Cerebellar nuclear complex (tissue), 1 donor: Measurements from ENCODE around the gene L3MBTL1.

Experiments used
- DNase-seq, 2 experiments: peaks; one replicate each; lab custom pipeline; 2025; lab: John Stamatoyannopoulos, UW

The L3MBTL1 gene

DNA sequence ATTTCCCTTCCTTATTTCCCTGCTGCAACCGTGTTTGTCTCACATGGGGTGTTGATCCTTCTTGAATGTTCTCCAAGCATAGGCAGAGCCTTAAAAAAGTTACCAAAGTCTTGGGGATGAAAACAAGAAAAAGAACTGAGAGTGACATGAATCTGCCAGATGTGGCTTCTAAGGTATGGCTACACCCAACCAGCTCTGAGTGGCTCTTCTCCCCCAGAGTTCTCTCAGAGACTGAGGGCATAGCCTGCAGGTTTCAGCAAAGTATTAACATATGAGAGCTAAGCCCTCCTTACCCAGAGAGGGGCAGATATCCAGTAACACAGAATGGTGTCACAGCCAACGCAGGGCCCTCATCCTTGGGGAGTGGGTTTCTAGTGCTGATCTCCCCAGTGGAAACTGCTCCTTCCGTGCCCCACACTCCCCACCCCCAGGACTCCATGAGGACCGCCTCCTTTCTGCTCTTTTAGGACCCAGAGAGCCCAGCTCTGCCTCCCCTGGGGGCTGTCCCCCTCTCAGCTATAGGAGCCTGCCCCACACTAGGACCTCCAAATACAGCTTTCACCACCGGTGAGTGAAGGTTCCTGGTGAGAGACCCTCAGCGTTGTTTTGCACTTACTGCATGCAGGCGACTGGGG lies 28.0 kb downstream of the L3MBTL1 start:
- DNase-seq: no peak

DNA sequence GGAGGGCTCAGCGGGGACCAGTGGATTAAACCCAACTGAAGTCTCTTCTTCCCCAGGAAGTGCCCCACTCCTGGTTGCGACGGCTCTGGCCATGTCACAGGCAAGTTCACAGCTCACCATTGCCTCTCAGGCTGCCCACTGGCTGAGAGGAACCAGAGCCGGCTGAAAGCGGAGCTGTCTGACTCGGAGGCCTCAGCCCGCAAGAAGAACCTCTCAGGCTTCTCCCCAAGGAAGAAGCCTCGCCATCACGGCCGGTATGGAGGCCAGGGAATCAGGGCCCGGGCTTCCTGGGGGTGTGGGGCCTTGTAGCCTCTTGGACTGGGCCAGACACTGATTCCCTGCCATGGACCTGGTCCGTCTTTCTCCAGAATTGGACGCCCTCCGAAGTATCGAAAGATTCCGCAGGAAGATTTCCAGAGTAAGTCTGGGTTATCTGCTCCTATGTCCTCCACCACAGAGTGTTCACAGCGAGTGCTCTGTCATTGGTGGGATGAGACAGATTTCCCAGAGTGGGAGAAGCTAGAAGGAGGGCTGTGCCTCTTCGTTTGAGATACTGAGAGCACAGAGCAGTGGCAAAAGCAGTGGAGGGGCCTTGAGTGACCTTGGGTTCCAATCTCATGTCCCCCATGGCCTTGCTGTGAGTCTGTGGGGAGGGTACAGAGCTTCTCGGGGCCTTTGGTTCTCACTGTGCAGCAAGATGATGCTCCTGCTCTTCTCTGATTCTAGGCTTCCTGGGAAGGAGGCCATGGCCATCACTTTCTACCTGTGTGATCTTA lies 28.7 kb downstream of the L3MBTL1 start:
- no peak for DNase-seq

DNA sequence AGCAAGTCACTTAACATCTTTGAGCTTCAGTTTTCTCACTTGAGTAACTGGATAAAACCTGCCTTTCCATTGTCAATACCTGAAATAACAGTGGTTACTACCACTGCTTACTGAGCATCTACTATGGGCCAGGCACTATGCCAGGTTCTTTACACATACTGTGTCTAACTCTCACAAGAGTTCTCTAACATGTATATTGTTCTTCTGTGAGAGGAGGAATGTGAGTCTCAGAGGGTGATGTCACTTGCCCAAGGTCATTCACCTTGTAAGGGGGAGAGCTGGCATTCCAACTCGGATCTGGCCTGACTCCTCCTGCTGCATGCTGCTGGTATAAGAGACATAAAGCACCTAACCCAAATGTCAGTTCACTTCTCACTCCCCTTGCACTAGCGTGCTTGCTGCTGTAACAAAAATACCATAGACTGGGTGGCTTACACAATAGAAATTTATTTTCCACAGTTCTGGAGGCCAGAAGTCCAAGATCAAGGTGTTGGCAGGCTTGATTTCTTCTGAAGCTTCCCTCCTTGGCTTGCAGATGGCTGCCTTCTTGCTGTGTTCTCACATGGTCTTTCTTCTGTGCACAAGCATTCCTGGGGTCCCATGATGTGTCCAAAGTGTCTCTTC lies 29.4 kb downstream of the L3MBTL1 start:
- no peak for DNase-seq

DNA sequence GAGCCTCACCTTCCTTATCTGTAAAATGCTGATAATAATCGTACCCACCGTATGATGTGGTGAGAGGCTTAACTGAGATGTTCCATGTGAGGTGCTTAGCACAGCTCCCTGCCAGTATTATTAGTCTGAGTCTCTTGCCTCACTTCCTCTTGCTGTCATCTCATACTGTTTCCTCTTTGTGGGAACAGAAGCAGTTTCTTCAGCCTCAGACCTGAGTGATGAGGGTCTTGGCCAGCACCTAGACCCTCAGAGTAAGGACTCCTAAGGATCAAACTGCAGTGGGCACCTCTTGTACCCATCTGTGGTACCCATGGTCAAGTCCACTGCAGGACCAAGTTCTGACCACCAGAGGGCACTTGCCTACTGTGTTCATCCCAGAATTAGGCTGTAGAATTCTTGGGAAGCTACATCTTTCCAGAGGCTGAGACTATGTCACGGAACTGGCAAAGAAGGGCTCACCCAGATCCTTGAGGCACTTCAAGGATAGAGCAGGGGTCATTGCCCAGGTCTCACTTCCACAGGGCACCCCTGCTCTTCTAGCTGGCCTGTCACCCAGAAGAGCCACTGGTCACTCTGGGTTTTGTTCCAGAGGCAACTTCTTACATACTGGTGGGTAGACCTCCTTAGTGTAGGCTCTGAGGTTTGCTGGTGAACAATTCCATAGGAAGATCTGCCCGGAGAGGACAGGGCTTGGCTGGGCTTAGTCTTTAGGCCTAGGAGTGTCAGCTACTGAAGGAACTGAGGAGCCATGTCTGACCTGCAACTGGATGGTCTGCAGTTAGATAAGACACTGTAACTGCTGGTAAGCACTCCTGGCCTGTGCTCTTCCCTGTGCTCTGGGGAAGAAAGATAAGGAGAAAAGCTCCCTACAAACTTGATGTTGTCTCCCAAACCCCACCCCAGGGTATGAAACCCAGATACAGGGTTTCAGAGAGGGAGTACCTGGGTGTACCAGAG lies 30.7 kb downstream of the L3MBTL1 start:
- peak; percentile 7 to 19 for DNase-seq

DNA sequence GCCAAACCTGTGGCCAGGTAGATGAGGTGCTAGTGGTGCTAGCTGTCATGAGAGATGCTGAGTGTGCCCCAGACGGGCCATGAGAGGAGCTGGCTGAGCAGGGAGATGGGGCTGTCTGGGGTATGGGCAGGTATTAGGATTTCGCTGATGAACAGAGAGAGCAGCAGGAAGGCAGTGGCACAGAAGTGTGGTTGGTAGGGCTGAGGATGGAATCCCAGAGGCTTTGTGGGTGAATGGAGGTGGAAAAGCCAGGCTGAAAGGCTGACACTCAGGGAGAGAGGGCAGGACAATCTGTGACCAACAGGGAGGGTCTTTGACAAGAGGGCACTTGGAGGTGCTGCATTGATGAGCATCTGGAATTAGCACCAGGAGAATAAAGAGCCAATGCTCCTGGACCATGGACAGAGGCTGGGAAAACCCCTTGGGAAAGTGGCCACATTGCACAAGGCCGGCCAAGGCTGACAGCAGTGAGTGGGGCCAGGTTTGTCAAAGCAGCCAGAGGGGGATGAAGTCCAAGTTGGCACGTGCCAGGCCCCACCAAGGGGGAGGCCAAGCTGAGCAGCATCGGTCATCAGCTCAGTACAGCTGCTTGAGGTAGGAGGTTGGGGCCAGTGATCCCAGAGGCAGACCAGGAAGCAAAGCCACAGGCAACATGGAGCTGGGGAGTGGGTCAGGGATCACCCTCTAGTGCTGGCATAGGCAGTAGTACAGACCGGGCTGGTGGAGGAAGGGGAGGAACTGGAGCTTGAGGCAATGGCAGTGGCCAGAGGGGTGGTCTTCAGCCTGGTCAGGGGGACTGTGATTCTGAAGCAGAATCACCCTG lies 31.6 kb downstream of the L3MBTL1 start:
- no peak for DNase-seq

DNA sequence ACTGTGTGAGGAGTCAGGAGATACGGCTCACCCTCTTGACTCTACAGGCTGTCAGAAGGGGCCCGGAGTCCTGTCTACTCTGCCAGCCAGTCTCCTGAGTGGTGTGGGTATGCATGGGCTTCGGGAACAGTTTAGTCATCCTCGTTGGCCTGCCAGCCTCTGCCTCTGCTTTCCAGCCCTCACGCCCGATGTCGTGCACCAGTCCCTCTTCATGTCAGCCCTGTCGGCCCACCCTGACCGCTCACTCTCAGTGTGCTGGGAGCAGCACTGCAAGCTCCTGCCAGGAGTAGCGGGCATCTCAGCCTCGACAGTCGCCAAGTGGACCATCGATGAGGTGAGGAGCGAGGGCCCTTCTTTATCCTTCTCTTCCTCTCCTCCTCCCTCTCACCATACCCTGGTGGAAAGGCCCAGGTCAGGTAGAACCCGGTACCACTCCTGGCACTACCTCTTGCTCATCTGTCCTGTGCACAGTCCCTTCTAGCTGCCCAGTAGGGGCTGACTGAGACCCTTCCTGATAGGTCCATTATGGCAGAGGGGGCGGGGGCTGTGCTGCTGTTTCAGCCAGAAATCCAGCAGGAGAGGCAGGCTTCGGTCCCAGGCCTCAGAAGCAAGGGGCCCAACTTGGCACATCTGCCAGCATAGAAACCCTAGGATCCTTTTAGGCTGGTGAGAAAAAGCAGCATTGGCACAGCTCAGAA lies 32.6 kb downstream of the L3MBTL1 start:
- DNase-seq: no peak

DNA sequence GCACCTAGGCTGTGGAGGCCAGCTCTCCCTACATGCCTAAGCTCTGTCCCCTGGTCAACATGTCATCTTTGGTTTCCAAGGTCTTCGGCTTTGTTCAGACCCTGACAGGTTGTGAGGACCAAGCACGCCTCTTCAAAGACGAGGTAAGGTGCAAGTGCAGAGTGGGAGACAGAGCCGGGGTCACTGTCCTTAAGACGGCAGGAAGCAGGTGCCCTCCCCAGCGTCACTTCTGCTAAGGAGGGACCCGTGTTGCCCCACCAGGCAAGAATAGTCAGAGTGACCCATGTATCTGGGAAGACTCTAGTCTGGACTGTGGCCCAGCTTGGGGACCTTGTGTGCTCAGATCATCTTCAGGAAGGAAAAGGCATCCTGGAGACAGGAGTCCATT lies 33.2 kb downstream of the L3MBTL1 start:
- DNase-seq: no peak

DNA sequence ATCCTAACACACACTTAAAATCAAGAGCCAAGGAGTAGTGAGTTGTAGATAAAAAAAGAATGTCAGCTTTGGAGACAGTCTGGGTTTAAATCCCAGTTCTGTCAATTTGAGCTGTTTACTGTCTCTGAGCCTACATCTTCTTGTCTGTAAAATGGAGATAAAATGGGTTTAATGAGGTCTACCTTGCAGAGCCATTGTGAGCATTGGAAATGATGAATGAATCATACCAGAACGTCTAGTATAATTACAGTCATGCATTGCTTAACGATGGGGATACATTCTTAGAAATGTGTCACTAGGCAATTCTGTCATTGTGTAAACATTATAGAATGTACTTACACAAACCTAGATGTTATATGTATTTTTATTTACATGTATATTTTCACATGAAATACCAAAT lies 33.7 kb downstream of the L3MBTL1 start:
- DNase-seq: no peak

DNA sequence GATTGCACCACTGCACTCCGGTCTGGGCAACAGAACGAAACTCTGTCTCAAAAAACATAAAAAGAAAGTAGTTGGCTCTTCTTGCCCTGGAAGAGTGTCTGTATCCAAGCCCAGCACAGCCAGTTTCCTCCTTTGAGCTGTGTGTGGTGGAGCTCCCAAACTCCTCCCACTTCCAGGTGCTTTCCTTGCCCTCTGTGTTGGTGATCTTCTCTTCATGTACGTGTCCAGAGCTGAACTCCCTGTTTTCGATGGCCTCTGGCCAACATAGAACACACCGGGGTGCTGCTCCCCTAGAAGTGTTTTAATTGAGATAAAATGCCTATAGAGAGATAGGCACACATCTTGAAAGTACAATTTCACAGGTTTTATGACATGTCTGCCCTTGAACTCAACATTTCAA lies 34.7 kb downstream of the L3MBTL1 start:
- no peak for DNase-seq

DNA sequence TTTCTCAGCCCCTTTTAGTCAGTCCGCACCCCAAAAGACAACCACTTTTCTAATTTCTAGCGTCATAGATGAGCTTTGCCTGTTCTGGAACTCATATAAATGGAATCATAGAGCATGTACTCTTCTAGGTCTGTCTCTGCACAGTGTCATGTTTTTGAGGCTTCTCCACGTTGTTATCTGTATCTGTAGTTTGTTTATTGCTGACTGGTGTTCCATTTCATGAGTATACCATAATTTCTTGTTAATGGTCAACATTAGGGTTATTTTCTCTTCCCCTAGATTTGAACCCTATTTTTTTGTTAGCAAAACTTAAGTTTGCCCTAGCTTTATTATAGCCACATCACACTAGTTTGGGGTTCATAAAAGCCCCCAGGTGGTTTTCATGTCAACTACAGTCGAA lies 35.2 kb downstream of the L3MBTL1 start:
- no peak for DNase-seq

DNA sequence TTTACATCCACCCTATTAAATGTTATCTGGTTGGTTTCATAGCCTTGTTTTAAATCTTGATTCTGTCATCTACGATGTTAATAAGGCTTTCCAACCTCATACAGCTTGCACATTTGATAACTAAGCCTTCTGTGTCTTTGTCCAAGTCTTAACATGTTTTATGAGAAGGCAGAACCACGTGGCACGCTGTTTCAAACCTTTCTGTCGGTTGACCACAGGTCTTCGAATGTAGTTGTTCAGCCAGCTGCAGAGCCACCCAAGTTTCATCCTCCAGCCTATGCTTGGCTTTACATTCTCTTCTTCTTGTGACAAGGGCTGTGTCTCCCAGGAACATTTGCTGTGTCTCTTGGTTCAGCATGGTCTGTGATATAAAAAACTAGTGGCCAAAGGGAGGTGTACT lies 35.6 kb downstream of the L3MBTL1 start:
- DNase-seq: no peak

DNA sequence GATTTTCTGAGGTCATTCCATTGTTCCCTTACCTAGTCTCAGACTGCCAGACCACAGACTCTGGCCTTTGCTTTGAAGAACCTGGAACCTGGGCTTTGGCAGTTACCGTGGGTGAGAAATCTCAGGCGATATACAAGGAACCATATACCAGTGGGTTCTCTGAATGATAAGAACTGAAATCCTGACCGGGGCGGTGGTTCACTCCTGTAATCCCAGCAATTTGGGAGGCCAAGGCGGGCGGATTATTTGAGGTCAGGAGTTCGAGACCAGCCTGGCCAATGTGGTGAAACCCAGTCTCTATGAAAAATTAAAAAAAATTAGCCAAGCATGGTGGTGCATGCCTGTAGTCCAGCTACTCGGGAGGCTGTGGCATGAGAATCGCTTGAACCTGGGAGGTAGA lies 37.0 kb downstream of the L3MBTL1 start:
- DNase-seq: no peak

DNA sequence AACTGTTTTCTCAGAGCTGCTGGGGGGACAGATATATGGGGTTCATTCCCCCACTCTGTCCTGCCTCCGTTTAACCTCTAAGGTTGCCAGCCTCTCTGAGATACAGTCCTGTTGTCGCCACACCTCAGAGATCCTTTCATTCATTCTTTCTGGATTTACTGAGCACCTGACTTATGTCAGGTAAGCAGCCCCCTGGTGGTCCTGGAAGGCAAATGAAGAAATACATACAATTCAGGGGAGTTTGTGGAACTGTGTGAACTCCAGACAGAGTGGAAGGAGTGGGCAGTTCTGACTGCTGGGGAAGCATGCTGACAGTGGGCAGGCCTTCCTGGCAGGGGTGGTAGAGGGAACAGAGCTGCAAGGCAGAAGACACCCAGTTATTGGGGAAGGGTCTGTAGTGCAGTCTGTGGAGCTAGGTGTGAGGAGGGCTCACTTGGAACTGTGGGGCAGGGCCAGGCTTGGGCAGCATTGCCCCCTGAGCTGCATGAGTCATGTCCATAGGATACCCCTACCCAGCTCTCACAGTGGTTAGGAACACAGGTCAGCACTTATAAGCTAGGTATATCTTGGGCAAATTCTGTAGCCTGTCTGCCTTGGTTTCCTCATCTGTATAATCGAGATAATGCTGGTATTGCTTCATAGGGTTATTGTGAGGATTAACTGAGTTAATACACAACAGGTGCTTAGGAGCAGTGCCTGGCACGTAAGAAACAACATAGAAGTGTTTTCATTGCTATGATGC lies 38.5 kb downstream of the L3MBTL1 start:
- DNase-seq: no peak

DNA sequence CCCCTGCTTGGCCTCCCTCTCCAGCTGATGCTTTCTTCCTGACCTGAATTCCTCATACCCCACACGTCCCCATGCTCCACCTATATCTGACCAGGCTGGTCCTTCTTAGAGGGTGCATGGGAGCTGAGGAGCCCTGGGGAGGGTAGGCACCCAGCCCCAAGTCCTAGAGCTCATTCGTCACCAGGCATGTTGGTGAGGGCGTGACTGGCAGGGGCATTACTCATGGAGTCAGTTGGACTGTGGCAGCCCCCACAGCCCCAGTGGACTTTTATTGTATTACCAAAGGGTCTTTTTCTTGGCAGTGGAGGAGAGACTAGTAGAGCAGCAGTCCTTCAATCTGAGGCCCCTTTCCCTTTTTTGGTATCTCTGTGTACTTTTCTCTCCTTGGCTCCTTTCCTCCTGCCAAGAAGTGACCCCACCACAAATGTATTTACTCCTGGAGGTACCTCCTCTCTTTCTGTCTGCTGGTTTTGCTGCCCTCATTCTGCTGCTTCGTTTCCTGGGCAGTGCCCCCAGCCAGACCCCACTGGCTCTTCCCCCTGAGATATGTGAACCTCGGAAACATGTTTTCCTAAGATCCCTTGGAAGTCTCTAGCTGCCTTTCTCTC lies 40.9 kb downstream of the L3MBTL1 start:
- DNase-seq: no peak

DNA sequence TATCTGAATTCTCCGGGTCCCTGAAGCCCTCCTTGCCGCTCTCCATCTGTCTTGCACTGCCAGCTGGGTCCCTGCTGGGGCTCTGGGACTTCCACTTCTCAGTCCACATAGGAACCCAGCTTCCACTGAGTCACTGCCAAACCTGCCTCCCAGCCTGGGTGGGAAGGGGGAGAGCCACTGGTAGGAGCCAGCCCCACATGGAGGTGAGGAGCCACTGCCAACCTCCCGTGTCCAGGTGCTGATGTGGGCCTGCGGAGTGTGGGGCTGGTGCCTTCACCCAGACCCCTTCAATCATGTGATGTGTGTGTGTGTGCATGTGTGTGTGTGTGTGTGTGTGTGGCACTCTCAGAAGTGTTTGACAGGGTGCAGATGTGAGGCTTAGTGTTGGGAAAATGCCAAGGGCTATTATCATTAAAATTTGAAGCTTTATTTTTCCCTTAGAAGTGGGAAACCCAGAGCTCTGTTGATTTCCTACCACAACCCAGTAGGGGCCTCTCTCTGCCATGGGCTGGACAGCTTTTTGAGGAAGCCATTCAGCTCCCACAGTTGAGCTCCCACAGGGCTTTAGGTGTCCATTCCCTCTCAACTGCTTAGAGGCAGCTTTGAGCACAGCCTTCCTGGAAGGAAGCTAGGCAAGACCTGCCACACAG lies 42.0 kb downstream of the L3MBTL1 start:
- no peak for DNase-seq

DNA sequence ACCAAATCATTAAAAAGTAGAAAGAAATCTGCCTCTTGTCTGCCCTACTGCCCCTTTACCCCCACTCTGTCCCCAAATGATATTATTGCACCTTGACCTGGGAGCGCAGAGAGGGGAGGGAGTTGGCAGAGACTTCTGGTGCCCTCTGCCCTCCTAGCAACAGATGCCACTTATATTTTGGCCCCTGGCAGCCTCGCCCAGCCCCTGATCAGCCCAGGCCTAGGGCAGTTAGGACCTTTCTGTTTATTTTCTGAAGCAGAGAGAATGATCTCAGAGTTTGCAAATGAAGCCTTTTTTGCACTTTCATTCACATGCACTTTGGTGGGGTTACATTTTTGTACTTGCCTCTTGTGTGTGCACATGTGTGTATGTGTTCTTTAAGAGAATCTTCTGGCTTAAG lies 43.0 kb downstream of the L3MBTL1 start:
- DNase-seq: no peak

DNA sequence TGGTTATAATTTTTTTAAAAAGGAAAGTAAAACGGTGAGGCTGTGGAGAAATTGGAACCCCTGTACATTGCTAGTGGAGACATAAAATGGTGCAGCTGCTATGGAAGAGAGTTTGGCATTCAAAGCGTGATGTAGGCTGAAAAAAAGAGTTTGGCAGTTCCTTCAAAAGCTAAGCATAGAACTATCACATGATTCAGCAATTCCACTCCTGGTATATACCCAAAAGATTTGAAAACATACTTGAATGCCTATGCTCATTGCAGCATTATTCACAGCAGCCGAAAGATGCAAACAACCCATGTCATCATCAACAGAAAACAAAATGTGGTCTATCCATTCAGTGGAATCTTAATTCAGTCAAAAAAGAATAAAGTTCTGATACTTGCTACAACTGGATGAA lies 46.9 kb downstream of the L3MBTL1 start:
- no peak for DNase-seq

DNA sequence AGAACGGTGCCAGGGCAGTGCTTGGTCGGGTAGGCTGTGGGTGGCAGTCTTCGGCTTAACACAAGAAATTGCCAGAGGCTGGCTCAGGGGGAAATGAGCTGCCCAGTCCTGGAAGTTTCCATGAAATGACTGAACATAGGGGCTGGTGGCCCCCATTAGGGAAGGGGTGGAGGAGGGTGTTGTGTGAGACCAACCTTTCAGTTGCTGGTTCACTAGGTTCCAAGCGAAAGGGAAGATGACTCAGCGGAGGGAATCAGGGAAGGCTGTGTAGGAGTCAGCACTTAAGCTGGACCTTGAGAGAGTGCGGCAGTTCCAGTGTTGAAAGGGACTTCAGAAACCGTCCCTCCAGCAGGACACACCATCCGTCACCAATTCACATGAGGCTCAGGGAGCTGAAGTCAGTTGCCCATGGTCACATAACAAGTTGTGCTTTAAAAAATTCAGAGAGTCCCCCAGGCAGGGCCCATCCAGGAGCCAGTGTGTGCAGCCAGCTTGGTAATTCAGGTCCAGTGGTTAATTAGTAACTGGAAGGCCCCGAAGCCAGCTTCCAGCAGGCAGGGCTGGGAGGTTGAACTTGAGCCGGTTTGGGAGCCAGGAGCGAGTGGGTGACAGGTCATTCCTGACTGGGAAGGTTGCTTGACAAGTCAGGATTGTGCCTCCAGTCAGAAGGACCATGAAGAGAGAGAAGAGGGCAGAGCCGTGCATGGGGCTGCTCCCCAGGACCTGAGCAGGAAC lies 51.1 kb downstream of the L3MBTL1 start, which contains the start of gene SGK2:
Gene SGK2 (plus strand): TSS at position 616 of the 735 bp plus-strand sequence. CDS start 7,469 bp downstream, outside the sequence.
- no peak for DNase-seq
